Fibroblast of lung (primary cell): ENCODE results near the gene MUC2.

ENCODE experiments used
- CTCF ChIP-seq, 2 donors: IDR thresholded peaks in 1 of 2; conservative IDR thresholded peaks in 1 of 2; 1 replicate in 1 of 2; 2 replicates in 1 of 2; pipeline ENCODE4 v1.5.1; 2011 to 2012; ENCODE audit warnings: low read length in 2 of 2, control low read depth in 1 of 2, inconsistent platforms in 1 of 2, low read depth in 1 of 2, mild to moderate bottlenecking in 1 of 2
- EZH2 ChIP-seq: IDR thresholded peaks from 2 replicates; pipeline ENCODE4 v1.5.1; 2012; ENCODE audit warnings: low read length, control low read depth, mild to moderate bottlenecking; ENCODE audit errors: missing control alignments

DNA sequence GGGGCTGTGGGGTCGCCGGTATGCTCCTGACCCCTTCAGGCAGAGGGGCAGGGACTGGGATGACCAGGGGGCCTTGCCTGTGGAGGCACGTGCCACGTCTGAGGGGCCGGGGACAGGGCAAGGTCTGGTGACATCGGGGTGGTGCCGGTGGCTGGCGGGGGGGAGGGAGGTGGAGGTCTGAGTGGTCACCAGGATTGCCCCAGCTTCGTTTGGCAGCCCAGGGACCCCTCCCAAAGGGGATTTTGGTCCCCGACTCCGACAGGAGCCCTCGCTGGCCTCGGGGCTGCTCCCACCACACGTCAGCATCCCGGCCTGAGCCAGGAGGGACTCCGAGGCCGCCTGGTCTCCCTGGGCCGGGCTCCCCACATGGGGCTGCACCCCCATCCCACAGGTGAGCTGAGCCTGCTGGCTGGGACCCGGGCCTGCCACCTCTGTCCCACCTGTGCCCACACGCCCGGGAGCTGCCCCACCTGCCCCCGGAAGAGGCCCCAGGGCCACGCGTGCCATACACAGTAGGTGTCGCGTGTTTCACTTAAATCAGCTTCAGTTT is 37.1 kb upstream of the MUC2 start:
- no peak for TF ChIP-seq CTCF (conservative IDR thresholded peaks at IDR 0.05 in 1 of 2, IDR thresholded peaks at IDR 0.05 in 1 of 2; ENCODE audit: low read depth in 1 of 2, low read length in 2 of 2)
- TF ChIP-seq EZH2: no peak
